HG03039 (cell line): Measurements from ENCODE around the gene ITIH3.

Experiments used
- ATAC-seq: cut with Tn5 transposase; IDR thresholded peaks from one replicate; pipeline ENCODE4 v1.9.1; 2021; ENCODE audit warnings: mild to moderate bottlenecking, moderate library complexity; ENCODE audit not compliant: unreplicated experiment

Gene ITIH3

DNA sequence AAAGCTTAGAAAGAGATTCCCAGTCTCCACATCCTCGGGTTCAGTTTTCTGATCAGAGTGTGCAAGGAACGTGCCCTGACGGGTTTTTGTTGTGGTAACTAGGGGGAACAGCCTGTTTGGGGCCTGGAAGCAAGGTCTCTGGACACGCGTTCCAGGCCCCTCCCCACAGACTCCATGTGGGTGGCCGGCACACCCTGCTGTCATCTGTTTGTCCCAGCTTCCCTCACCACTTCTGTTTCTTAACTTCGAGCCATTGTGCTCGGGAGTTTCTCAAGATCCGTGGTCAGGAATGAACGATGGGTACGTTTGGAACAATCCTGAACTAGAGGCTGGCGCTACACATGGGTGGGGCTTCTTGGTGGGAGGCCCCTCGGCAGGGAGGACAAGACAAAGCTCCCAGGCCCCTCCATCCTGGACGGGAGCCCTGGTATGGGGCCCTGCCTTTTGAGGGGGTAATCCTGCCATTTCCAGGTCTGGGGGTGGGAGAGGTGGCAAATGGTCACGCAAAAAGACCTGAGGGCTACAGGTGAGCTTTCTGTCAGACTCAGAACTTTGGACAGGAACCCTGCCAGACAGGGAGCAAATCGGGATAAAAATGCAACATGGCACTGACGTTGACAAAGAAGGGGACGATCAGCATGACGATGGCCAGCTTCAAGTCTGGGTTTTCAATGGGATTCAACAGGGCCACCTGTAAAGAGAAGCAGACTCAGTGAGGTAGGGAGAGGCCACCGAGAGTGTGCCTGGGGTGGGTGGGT is 48.7 kb downstream of the ITIH3 start:
- no peak for ATAC-seq

DNA sequence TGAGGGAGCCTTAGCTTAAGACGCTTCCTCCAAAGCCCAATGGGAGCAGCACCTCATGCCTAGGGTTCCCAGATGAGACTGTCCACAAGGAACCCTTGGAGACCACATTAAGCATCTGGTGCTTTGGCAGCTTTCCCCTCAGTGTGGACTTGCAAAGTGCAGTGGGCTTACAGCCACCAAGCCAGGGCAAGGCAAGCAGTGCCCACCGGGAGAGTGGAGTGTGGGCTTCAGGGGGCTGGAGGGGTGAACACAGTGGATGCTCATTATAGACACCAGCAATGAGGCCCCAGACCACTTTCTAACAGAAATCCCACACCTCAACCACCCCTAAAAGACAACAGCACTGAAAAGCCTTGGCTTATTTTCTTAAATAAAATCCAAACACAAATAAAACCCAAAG is 49.3 kb downstream of the ITIH3 start:
- ATAC-seq = no peak

DNA sequence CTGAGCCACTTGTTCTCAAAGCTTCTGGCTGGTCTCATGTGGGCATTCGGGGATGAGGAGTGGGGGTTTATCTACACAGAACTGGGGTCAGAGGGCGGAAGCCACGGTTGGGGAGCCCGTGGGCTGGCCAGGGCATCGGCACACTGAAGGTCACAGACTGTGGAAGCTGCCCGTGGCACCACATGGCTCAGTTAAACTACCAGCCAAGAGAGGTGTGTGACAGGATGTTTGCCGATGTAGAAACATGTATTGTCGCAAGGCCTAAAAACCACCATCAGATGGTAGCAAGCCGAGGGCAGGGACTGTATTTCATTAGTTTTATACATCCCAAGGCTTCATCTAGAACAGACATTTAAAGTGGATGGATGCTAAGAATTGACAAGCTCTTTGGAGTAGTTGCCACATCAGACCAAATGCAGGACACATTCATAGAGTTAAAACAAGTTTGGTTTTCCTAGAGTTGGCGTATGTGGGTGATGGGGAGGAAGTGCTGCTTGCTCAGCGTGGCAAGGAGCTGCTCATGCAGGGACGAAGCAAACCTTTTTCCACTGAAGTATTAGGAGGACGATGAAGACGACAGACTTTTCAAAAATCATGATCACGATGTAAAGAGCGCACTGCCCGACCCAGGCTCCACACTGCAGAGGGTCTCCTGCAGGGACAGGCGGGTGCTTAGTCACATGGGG is 49.8 kb downstream of the ITIH3 start:
- no peak for ATAC-seq

DNA sequence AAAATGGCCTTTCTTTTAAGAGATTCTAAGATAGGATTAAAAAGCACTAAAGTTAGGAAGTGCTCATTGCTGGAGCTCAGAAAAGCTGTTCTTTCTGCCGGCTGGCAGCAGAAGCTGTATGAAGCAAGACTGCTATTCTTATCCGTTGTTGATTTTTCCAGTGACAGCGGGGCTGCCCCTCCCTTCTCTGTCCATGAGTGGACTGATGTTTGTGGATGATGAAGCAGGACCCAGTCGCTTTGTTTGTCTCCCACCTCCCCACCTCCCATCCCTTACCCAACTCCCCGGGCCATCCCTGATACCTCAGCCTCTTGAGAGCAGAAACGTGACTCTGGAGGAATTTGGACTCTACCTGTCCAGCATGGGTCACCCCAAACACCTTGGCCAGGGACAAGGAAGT is 50.6 kb downstream of the ITIH3 start:
- ATAC-seq = no peak

DNA sequence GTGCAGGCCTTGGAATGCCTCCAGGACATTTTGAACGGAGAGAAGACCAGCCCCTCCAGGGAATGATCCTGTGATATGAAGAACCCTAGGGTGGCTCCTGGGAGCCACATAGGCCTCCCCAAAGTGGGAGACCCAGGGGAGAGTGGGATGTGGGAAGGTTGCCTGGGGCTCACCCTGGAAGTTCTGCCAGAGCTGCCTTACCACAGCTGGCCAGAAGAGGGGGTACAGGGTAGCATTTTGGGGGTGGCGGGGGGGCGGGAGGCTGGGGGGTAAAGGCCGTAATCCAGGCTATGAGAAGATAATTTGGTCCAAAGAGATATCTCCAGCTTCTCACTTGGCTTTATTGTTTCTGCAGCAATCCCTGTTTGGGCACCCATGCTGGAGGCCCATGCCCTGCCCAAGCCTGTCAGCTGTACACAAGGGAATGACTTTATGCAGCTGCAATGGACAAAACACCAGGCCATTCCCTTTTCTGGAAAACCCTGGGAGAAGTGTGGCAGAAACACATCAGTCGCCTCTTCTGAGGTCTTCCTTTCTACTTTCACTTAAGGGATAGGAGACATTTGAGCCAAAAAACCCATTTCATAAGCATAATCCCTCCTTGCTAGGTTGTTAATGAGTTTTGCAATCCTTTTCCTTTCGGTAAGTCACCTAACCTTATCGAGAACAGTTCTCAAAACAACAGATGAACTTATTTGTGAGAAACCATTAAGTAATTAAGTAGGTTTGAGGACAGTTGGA is 51.3 kb downstream of the ITIH3 start:
- ATAC-seq = no peak

DNA sequence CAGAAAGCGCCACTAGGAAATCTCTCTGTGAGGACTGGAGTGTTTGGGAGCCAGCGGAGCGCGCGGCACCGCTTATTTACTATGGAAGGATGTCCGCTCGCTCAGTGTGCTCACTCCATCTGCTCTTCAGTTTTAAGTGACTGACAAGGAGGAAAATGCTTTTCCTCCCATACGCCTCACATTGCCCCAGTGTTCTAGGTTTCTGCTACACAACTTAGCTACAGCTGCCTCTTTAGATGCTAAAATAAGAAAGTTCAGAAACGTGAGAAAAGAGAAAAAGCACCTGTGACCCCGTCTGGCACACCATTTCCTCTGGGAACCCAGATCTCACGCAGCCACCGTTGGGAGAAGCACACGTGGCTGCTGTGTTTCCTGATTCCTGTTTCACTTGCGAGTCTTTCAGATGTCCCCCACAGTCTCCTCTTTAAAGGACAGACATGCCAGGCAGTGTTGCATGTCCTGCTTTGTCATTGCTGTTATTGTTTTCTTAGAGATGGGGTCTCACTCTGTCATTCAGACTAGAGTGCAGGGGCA is 51.9 kb downstream of the ITIH3 start:
- no peak for ATAC-seq

DNA sequence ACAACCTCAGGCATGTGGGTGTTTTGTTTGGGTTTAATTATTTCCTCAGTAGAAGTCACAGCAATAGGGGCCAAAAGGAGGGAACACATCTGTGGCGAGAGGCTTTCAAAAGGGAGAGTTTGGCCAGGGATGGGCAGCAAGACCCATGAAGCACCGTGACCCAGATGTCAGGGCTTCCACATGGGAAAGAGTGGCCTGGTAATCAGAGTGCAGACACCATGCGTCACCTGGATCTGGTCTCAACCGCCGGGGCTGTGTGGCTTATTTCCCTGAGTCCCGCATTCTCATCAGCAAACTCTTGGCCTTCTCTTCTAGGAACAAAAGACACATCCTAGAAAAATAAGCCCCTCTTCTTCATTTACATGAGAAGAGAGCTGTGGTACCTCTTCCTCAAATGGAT is 52.6 kb downstream of the ITIH3 start:
- ATAC-seq = no peak

DNA sequence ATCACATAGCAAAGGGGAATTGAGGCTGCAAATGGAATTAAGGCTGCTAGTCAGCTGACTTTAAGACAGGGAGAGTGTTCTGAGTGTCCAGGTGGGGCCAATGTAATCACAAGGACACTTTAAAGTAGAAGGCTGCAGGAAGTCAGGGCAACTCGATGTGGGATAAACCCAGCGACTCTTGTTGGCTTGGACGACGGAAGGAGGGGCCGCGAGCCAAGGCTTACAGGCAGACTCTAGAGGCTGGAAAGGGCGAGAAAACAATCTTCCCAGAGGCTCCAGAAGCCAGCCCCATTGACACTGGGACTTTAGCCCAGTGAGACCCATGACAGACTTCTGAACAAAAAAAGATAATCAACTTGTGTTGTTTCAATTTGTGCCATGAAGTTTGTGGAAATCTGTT is 53.1 kb downstream of the ITIH3 start:
- ATAC-seq = no peak

DNA sequence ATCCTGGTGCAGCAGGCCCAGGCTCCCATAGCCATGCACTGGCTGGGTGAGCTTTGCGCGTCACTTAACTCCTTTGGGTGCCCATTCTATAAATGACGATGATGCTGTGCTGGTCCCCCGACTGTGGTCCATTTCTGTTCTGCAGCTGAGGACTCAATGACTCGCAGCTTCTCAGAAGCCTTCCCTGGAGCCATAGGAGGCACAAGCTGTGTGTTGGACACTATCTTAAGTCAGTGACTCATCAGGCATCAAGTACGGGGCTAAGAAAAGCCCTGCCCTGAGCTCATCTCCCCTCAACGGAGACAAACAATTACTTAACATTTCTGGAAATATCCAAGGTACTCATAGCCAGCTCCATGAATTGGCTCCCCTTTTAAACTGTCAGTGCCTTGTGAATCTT is 54.0 kb downstream of the ITIH3 start:
- ATAC-seq = no peak

DNA sequence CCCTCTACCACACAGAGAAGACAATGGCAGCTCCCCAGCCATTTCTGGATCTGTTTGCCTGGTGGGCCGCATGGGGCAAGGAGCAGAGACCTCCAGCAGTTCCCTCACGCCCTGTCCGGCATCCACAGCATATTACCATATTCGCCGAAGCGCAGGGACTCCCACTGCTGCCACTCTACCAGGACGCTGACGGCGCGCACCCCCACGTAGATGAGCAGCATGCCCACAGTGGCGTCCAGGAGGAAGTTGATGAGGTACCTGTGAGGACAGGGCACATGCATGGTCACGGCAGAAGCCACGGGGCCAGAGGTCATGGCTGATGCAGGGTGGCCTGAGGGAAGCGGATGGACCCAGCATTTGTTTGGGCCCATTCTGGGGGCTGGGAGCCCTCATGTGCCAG is 55.1 kb downstream of the ITIH3 start:
- ATAC-seq = no peak

DNA sequence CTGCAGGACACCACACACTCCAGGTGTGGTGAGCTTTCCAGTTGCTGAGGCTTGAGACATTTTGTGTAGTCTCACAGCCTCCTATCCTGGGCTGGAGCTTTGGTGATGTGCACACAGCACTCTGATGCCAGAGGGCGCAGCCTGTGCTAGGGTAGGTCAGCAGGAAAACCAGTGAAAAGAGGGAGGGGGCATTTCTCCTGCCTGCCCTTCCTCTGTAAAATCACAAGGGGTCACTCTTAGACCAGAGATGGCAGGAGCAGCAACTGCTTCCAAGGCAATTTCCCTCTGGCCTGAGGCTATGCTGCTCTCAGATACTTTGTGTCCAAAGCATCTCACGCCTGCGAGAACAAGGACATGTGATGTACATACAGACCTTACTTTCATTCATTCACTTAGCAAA is 56.8 kb downstream of the ITIH3 start:
- no peak for ATAC-seq

DNA sequence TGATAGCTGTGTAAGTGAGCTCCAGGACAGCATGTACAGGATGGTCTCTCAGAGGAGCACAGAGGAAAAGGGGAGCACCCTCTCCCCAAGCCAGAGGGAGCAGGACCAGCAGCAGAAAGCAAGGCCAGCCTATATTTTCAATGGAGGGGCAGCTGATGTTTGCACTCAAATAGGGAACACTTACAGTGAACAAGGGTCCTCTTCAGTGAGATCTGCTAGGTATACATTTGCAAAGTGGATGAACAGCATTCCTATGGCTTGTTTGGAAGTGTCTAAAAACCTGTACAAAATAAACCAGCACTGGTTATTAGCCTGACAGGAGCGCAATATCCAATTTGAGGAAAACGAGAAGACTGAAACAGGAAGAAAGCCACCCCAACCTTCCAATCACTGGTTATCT is 57.8 kb downstream of the ITIH3 start:
- no peak for ATAC-seq

DNA sequence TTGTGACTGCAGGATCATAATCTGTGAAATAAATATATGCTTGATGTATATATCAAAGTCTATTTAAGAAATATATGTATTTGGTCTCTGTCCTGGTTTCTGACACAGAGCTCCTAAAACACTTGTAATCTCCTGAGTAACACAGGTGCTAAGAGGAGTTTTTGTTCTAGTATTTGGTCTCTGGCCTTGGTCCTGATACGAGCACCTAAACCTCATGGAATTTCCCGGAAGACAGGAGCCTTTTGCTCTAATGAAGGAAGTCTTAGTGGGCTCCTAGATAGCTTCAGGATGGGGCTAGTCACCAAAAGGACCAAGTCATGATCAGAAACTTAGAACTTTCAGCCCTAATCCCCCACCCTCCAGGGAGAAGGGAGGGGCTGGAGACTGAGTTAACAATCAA is 59.4 kb downstream of the ITIH3 start:
- no peak for ATAC-seq

DNA sequence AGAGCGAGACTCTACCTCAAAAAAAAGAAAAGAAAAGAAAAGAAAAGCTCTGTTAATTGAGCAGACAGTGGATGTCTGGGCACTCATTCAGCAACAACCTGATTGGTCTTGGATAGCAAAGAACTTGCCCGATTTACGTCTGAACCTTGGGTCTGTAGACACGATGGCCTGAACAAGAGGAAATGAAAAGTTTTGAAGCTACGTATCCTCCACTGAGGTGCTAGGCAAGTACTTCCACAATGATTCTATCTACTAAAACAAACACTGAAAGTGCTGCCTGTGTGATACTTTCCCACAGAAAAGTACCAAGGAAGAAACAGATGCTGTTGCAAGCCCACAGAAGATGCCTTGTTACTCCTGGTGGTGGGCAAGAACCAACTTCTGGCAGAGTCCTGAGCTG is 62.1 kb downstream of the ITIH3 start:
- no peak for ATAC-seq

DNA sequence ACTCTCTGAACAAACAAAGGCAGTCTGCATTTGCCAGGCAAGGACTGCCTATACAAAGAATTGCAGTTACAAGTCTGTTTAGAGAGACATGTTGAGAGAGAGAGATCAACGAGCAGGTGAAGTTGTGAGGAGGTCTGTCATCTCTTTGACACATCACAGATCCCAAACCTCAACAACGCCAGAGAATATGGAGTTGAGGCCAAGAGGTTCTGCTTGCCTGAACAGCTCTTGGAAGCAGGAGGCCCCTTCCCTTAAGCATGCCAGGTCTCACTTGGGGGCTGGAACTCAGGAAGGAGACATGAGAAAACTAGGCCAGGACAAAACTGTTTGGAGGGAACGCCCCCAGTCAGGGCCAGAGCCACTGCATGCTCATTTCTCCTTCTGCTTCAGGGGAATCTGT is 62.5 kb downstream of the ITIH3 start:
- no peak for ATAC-seq

DNA sequence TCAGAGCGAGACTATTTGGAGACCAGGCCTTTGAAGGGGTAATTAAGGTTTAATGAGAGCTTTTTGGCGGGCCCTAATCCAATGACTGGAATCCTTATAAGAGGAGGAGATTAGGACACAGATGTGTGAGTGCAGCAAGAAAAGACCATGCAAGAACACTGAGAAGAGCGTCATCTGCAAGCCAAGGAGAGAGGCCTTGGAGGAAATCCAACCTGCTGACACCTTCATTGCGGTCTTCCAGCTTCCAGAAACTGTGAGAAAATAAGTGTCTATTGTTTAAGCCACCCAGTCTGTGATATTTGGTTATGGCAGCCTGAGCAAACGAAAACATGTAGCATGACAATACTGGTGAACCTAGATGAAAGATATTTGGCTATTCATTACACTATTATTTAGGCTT is 63.3 kb downstream of the ITIH3 start:
- ATAC-seq = no peak
